Stimulated activated naive CD8-positive, alpha-beta T cell treated with anti-CD3 and anti-CD28 coated beads, Interleukin-15, amount 100 ng/mL, for 72 hours (primary cell): Measurements from ENCODE around the gene KDM2B.
"Not testable (repeated sequence)": the region's sequence is repeated elsewhere in the genome, so short reads cannot be mapped to it uniquely, and the experiment has no call there.

Experiments
- ATAC-seq: fragments of 150-1000 bp; cut with Tn5 transposase; 2 replicates; pipeline ENCODE4 v1.10.0; 2021; ENCODE audit warnings: mild to moderate bottlenecking, moderate library complexity
- DNase-seq, 2 donors: peaks; one replicate each; pipeline ENCODE4 v3.0.0; 2021 to 2022
- H3K27ac Mint-ChIP-seq, 2 donors: one replicate each; pipeline ENCODE4 v1.8.0; 2022; ENCODE audit warnings: mild to moderate bottlenecking in 2 of 2, mixed read lengths in 2 of 2, moderate library complexity in 2 of 2
- H3K27me3 Mint-ChIP-seq: one replicate; pipeline ENCODE4 v1.8.0; 2022; ENCODE audit warnings: mixed read lengths
- H3K4me1 Mint-ChIP-seq: one replicate; pipeline ENCODE4 v1.8.0; 2022; ENCODE audit warnings: mild to moderate bottlenecking, mixed read lengths
- H3K4me3 Mint-ChIP-seq, 2 donors: one replicate each; pipeline ENCODE4 v1.8.0; 2022; ENCODE audit warnings: mild to moderate bottlenecking in 2 of 2, mixed read lengths in 2 of 2, moderate library complexity in 1 of 2
- H3K9me3 Mint-ChIP-seq, 2 donors: one replicate each; pipeline ENCODE4 v1.8.0; 2022; ENCODE audit warnings: mixed read lengths in 2 of 2

KDM2B gene

DNA sequence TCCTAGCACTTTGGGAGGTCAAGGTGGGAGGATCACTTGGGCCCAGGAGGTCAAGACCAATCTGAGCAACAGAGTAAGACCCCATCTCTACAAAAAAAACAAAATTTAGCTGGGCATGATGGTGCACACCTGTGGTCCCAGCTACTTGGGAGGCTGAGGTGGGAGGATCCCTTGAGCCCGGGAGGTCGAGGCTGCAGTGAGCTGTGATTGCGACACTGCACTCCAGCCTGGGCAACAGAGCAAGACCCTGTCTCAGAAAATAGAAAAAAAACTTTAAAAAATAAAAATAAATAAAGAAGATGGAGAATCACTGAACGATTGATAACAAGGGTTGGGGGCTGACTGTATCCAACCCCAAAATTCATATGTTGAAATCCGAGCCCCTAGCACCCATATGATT, 96.3 kb downstream of the KDM2B start:
- H3K9me3 Mint-ChIP-seq, H3K27me3 Mint-ChIP-seq, H3K4me1 Mint-ChIP-seq, H3K27ac Mint-ChIP-seq, DNase-seq, ATAC-seq, H3K4me3 Mint-ChIP-seq: not testable (repeated sequence)

- H3K9me3 Mint-ChIP-seq: no peaks in the 10 kb centered on the region
- H3K4me3 Mint-ChIP-seq: no peak overlapping the region
- H3K4me1 Mint-ChIP-seq: peaks cover 5% of the 10 kb centered on the region
- no peak for DNase-seq
- no peak for ATAC-seq
- no peaks in the 10 kb centered on the region for H3K27me3 Mint-ChIP-seq
- no peak overlapping the region for H3K27ac Mint-ChIP-seq
These were observed 96.9 kb downstream of the KDM2B start for GRCh38 chr12:121483949-121484348.

GRCh38 chr12:121476477-121476876, 104.3 kb downstream of the KDM2B start:
- Mint-ChIP-seq H3K9me3 (no peaks in the 10 kb centered on the region), H3K4me3 (no peak overlapping the region), H3K27ac (no peak overlapping the region), H3K4me1 (no peaks in the 10 kb centered on the region), H3K27me3 (no peaks in the 10 kb centered on the region)
- DNase-seq: no peak
- ATAC-seq: no peak

- H3K9me3 Mint-ChIP-seq: no peaks in the 10 kb centered on the region
- no peak overlapping the region for H3K27ac Mint-ChIP-seq
- DNase-seq (no peak), ATAC-seq (no peak)
- no peaks in the 10 kb centered on the region for H3K4me1 Mint-ChIP-seq
- H3K27me3 Mint-ChIP-seq: no peaks in the 10 kb centered on the region
- no peak overlapping the region for H3K4me3 Mint-ChIP-seq
These were observed 105.5 kb downstream of the KDM2B start for GRCh38 chr12:121475279-121475678.

- Mint-ChIP-seq H3K4me1 (peaks cover 13% of the 10 kb centered on the region), H3K9me3 (no peaks in the 10 kb centered on the region), H3K27ac (no peak overlapping the region), H3K27me3 (no peaks in the 10 kb centered on the region), H3K4me3 (no peak overlapping the region)
- no peak for DNase-seq
- no peak for ATAC-seq
These were observed 108.5 kb downstream of the KDM2B start for GRCh38 chr12:121472150-121472905.

GRCh38 chr12:121470751-121471150, 110.1 kb downstream of the KDM2B start:
- ATAC-seq (no peak), DNase-seq (no peak)
- Mint-ChIP-seq H3K27ac (no peak overlapping the region), H3K9me3 (no peaks in the 10 kb centered on the region), H3K27me3 (no peaks in the 10 kb centered on the region), H3K4me1 (peaks cover 20% of the 10 kb centered on the region), H3K4me3 (no peak overlapping the region)

GRCh38 chr12:121468499-121468801, 112.4 kb downstream of the KDM2B start:
- no peaks in the 10 kb centered on the region for H3K27me3 Mint-ChIP-seq
- H3K4me1 Mint-ChIP-seq: peaks cover 39% of the 10 kb centered on the region
- ATAC-seq: no peak
- no peak overlapping the region for H3K27ac Mint-ChIP-seq
- H3K4me3 Mint-ChIP-seq: no peak overlapping the region
- DNase-seq: no peak
- H3K9me3 Mint-ChIP-seq: no peaks in the 10 kb centered on the region

DNA sequence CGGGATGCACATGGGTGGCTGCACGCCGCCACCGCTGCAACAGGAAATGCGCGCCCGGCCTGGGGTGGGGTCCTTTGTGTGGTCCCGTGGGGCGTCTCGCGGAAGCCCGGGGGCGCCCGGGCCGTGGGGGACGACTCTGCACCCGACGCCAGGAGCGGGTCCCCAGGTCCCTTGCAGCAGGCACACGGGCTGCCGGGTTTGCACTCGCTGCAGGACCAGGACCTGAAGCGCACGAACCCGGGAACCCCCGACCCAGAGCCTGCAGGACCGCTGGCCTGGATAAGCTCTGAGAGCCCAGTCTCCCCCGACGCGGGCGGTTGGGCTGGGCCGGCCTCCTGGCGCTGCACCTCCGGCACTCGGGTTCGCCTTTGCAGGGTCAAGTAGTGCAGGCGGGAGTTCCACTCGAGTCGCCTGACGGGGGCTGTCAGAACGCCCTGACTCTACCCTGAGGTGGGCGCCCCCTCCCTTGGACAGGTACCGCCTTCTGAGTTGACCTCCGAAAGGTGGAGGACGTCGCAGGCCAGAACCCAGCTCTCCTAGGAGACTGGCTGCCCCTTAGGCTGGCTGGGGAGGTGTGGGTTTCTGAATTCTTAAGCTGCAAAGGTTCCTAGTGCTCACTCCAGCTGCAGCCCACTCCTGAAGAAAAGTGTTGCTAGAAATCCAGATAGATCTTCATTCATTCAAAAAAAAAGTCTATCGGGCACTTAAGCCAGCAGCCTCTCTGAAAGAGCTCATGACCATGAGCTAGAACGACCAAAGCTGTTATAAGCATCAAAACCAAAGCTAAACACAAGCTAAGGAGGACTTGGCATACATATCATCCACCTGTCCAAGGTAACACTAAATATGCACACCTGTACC, 113.0 kb downstream of the KDM2B start:
- no peak for DNase-seq
- Mint-ChIP-seq H3K9me3 (no peaks in the 10 kb centered on the region), H3K4me3 (peak overlapping the region; percentile 42 to 59), H3K27me3 (no peaks in the 10 kb centered on the region), H3K27ac (no peak overlapping the region), H3K4me1 (peaks cover 39% of the 10 kb centered on the region)
- ATAC-seq: no peak

DNA sequence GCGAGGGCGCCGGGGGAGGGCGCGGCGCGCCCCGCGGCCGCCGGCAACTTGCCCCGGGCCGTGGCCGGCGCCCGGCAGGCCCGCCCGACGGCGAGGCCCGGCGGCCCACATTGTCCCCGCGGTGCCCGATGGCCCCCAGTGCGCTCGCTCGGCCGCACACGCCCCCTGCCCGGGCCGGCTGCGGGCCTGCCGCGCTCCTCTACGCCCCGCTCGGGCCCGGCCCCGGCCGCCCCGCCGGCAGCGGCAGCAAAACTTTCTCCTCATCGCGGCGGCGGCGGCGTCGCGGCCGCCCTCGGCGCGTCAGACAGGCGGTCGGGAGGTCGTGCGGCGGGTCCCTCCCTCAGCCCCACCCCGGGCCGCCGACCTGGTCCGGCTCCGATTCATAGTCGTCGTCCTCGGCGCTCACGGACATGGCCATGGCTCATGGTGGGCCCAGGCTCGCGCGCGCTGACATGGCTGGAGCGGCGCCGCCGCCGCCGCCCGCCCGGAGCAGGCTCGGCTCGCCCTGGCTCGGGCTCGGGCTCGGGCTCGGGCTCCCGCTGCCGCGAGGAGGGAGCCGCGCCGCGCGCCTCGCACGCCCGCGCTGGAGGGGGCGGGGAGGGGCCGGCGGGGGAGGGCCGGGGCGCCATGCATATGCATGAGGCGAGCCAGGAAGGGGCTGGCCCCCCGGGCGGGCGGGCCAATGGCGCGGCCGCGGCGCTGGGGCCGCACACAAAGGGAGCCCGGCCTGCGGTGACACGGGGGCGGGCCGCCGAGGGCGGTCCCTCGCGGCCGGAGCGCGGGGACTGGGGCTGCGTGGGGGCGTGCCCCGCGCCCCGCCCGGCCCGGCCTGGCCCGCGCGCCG, 113.8 kb downstream of the KDM2B start:
- peaks cover 42% of the 10 kb centered on the region for H3K4me1 Mint-ChIP-seq
- H3K9me3 Mint-ChIP-seq: no peaks in the 10 kb centered on the region
- ATAC-seq (peak; percentile 93), DNase-seq (peak; percentile 87 to 90)
- no peak overlapping the region for H3K27ac Mint-ChIP-seq
- no peaks in the 10 kb centered on the region for H3K27me3 Mint-ChIP-seq
- H3K4me3 Mint-ChIP-seq: peak overlapping the region; percentile 35 to 59

DNA sequence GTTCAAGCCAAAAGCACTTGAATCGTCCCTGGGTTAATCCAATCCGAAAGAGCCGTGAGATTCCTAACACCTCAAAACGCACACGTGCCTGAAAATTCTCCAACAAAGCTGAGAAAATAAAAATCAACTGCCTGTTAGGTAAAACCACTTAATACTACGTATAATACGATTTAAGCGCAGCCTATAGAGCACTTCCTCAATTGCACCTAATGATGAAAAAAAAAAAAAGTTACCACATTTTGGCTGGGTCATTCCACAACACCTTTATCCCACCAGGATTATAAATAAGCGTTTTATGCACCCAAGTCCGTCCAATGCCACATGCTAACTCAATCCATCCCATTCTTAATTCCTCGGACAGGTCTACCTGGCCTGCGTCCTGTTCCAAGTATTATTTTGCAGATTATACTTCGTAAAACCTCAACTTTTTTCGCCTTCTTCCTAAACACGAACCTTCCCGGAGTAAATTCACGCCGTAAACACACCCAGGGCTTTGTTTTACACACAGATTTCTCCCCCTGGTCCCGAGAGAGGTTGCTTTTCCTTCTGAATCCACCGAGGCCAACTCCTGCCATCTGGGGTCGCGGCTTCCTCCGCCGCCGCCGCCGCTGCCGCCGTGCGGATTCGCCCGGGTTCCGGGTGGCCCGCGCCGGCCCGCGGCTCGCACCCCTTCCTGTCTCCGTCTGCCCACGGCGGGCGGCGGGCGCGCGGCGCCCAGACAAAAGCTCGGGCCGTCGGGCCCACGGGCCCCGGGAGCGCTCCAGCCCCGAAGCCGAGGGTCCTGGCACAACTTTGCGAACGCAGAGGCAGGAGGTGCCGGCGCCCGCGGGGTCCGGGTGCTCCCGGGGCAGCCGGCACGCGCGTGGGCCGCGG, 114.7 kb downstream of the KDM2B start:
- Mint-ChIP-seq H3K4me3 (peak overlapping the region; percentile 88 to 92), H3K9me3 (no peaks in the 10 kb centered on the region), H3K4me1 (peaks cover 51% of the 10 kb centered on the region), H3K27ac (peak overlapping the region; percentile 93 to 97), H3K27me3 (no peaks in the 10 kb centered on the region)
- DNase-seq (peak; percentile 38 to 45), ATAC-seq (peak; percentile 19)

DNA sequence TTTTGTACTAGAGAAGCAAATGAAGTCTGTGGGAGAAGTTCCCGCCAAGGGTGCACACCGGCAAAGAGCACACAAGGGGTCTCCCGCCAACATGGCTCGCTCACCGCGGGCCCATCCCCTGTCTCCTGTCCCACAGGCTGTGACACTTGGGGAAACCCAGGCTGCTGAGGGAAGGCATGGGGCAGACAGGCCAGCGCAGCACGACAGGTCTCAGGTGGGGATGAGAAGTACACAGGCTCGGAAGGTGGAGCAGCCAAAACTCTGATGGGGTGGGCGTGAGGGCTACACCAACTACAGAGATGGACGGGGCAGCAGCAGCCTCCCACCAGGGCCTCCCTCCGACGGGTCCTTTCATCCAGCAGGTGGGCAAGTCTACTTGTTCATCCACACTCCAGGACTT, 116.5 kb downstream of the KDM2B start:
- no peak overlapping the region for H3K27ac Mint-ChIP-seq

DNA sequence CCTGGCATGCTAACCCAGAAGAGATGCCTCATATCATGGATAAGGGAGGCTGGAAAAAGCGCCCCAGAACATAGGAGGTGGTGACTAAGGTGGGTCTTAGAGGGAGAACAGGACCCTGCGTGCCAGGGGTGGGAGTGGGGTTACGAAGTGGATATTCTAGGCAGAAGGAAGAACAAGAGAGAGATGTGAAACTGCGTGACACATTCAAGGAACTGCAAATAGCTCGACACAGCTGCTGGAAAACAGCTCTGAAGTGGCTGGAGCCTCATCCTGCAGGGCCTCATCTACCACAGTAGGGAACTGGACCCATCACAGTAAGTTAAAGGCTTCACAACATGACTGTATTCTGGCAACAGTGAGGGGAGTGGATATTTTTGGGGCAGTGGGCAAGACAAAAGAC, 119.8 kb downstream of the KDM2B start:
- Mint-ChIP-seq H3K9me3 (no peaks in the 10 kb centered on the region), H3K27ac (peak overlapping the region in 1 of 2 donors; percentile 47)

More for the DNA sequence above, 116.5 kb downstream of the KDM2B start:
- Mint-ChIP-seq H3K4me1 (peaks cover 65% of the 10 kb centered on the region), H3K4me3 (peak overlapping the region in 1 of 2 donors; percentile 19), H3K27me3 (no peaks in the 10 kb centered on the region), H3K9me3 (no peaks in the 10 kb centered on the region)
- DNase-seq: no peak
- no peak for ATAC-seq

DNA sequence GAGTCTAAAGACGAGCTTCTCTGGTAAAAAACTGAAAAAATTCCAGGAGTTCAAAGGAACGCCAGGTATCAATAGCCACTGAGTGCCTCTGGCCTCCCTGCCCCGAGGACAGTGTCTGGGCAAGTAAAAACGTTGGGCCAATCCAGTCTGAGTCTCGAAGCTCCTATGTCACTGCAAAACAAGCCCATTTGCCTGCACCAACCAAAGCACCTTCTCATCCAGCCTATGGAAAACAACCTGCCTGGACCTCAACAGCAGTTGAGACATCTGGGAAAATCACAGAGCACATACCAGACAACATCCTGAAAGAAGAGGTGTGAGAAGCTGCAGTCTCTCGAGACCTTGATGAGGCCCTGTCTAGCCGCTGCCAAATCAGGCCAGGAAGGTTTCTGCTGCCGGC, 124.3 kb downstream of the KDM2B start:
- ATAC-seq (no peak), DNase-seq (no peak)
- Mint-ChIP-seq H3K27ac (peak overlapping the region; percentile 52 to 56), H3K9me3 (no peaks in the 10 kb centered on the region), H3K4me3 (no peak overlapping the region), H3K27me3 (no peaks in the 10 kb centered on the region), H3K4me1 (peaks cover 80% of the 10 kb centered on the region)

More for the DNA sequence above, 119.8 kb downstream of the KDM2B start:
- ATAC-seq (peak; percentile 19), DNase-seq (no peak)
- Mint-ChIP-seq H3K27me3 (no peaks in the 10 kb centered on the region), H3K4me1 (peaks cover 80% of the 10 kb centered on the region), H3K4me3 (no peak overlapping the region)

GRCh38 chr12:121455766-121456420, 124.9 kb downstream of the KDM2B start:
- H3K27me3 Mint-ChIP-seq: no peaks in the 10 kb centered on the region
- ATAC-seq (no peak), DNase-seq (no peak)
- H3K4me1 Mint-ChIP-seq: peaks cover 77% of the 10 kb centered on the region
- H3K4me3 Mint-ChIP-seq: no peak overlapping the region
- H3K27ac Mint-ChIP-seq: no peak overlapping the region
- no peaks in the 10 kb centered on the region for H3K9me3 Mint-ChIP-seq
